ENCODE results near the gene ARID5B. TPM values are rescaled to one million over a fixed set of nuclear protein-coding genes. Genes with fewer than 3 reads are reported as not detected.

Gene ARID5B
- total RNA-seq, 1 experiment from 2014 or later: 168 TPM

DNA sequence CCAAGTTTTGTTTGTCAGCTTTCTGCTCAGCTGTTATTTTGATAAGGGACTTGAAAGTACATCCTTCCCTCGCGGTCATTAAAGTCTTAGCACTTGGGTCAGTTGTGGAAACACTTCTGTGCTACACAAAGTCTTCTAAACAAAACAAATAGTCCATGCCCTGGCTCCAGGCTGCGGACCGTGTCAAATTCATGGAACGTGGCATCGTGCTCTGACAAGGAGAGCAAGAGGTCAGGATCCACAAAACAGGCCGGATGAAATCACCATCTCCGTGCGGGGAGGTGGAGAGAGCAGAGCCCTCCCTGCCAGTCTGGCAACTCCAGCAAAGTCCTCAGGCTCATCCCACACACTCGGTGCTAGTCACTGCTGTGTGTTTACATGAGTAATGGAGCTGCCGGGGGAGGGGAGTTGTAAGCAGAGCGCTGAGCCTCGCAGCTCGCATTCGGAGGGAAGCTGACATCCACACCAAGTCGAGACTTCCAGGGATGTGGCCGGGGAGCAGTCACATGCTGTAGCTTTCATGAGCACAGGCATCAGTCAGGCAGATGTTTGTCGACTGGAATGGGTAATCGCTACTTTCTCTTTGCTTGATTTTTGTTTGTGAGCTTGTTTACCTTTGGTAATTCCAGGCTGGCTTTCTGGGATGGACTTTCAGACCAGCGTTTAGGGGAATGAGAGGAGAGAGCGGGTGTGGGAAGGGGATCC lies 147.6 kb downstream of the ARID5B start:
- peaks cover 80% of the 10 kb centered on the region for H3K4me1 Mint-ChIP-seq (ENCODE audit: low read depth, unreplicated experiment)
- intact Hi-C loops (cut with micrococcal nuclease; ENCODE audit: unreplicated experiment): loop anchor here (1.0 to 10.0 kb wide), 4 partner anchors 11 to 766 kb away; partner anchors contain the start of gene EGR2
- peak; percentile 88 to 91 for DNase-seq

GRCh38 chr10:62049624-62050345 lies 148.3 kb downstream of the ARID5B start:
- POLR2A ChIA-PET: interaction anchor here (0.6 to 2.6 kb wide), 8 partner anchors 9 to 147 kb away, joined by 3 to 21 read pairs (median 4); no protein-coding TSS in a partner anchor
- Mint-ChIP-seq H3K4me3 (ENCODE audit: unreplicated experiment) (peak overlapping the region; percentile 93), H3K27ac (ENCODE audit: unreplicated experiment) (peak overlapping the region; percentile 79), H3K9me3 (ENCODE audit: unreplicated experiment) (no peaks in the 10 kb centered on the region), H3K36me3 (ENCODE audit: insufficient read depth, unreplicated experiment) (peaks cover 97% of the 10 kb centered on the region), H3K4me1 (ENCODE audit: low read depth, unreplicated experiment) (peaks cover 84% of the 10 kb centered on the region), H3K27me3 (ENCODE audit: insufficient read depth, unreplicated experiment) (no peaks in the 10 kb centered on the region)
- no peak for DNase-seq
- peaks cover 16% of the 10 kb centered on the region for H3K36me3 ChIP-seq (ENCODE audit: control insufficient read depth, insufficient read depth, low read length)
- no peaks in the 10 kb centered on the region for H3K27me3 ChIP-seq (replicated peaks; ENCODE audit: control insufficient read depth, insufficient read depth, low read length)
- peak overlapping the region; percentile 36 for H3K4me3 ChIP-seq (ENCODE audit: low read depth, low read length)
- CTCF ChIA-PET: interaction anchor here (0.6 to 3.7 kb wide), 9 partner anchors 9 to 195 kb away, joined by 3 to 35 read pairs (median 4); no protein-coding TSS in a partner anchor
- no peak for TF ChIP-seq CTCF (IDR thresholded peaks at IDR 0.05; ENCODE audit: insufficient read depth in 1 of 2, low read depth in 1 of 2, low read length in 1 of 2, severe bottlenecking in 1 of 2, unreplicated experiment in 1 of 2)
- no peaks in the 10 kb centered on the region for H3K9me3 ChIP-seq
- intact Hi-C loops (cut with micrococcal nuclease; ENCODE audit: unreplicated experiment): loop anchor here (1.0 to 10.0 kb wide), 4 partner anchors 11 to 765 kb away; partner anchors contain the start of gene EGR2
- BruUV-seq (replicated peaks): TSS peak; percentile 49
- peaks cover 77% of the 10 kb centered on the region for H3K4me1 ChIP-seq

More for the DNA sequence above, 147.6 kb downstream of the ARID5B start:
- Mint-ChIP-seq H3K9me3 (ENCODE audit: unreplicated experiment) (no peaks in the 10 kb centered on the region), H3K36me3 (ENCODE audit: insufficient read depth, unreplicated experiment) (peaks cover 97% of the 10 kb centered on the region), H3K4me3 (ENCODE audit: unreplicated experiment) (peak overlapping the region; percentile 93), H3K27ac (ENCODE audit: unreplicated experiment) (peak overlapping the region; percentile 79), H3K27me3 (ENCODE audit: insufficient read depth, unreplicated experiment) (no peaks in the 10 kb centered on the region)
- no peaks in the 10 kb centered on the region for H3K27me3 ChIP-seq (replicated peaks; ENCODE audit: control insufficient read depth, insufficient read depth, low read length)
- POLR2A ChIA-PET: interaction anchor here (0.6 to 2.6 kb wide), 9 partner anchors 9 to 211 kb away, joined by 3 to 21 read pairs (median 4); no protein-coding TSS in a partner anchor
- CTCF ChIA-PET: interaction anchor here (0.7 to 3.7 kb wide), 7 partner anchors 10 to 196 kb away, joined by 3 to 35 read pairs (median 4); no protein-coding TSS in a partner anchor
- TF ChIP-seq CTCF (IDR thresholded peaks at IDR 0.05; ENCODE audit: insufficient read depth in 1 of 2, low read depth in 1 of 2, low read length in 1 of 2, severe bottlenecking in 1 of 2, unreplicated experiment in 1 of 2): no peak
- H3K4me3 ChIP-seq (ENCODE audit: low read depth, low read length): peak overlapping the region; percentile 36
- BruUV-seq (replicated peaks): no TSS peak
- H3K9me3 ChIP-seq: no peaks in the 10 kb centered on the region
- peaks cover 82% of the 10 kb centered on the region for H3K4me1 ChIP-seq
- peaks cover 16% of the 10 kb centered on the region for H3K36me3 ChIP-seq (ENCODE audit: control insufficient read depth, insufficient read depth, low read length)

- Histone ChIP-seq H3K27me3 (replicated peaks; ENCODE audit: control insufficient read depth, insufficient read depth, low read length) (no peaks in the 10 kb centered on the region), H3K9me3 (no peaks in the 10 kb centered on the region), H3K4me3 (ENCODE audit: low read depth, low read length) (peak overlapping the region; percentile 36), H3K36me3 (ENCODE audit: control insufficient read depth, insufficient read depth, low read length) (peaks cover 16% of the 10 kb centered on the region), H3K4me1 (peaks cover 77% of the 10 kb centered on the region)
- Mint-ChIP-seq H3K36me3 (ENCODE audit: insufficient read depth, unreplicated experiment) (peaks cover 97% of the 10 kb centered on the region), H3K27me3 (ENCODE audit: insufficient read depth, unreplicated experiment) (no peaks in the 10 kb centered on the region), H3K4me1 (ENCODE audit: low read depth, unreplicated experiment) (peaks cover 82% of the 10 kb centered on the region), H3K4me3 (ENCODE audit: unreplicated experiment) (peak overlapping the region; percentile 93), H3K27ac (ENCODE audit: unreplicated experiment) (peak overlapping the region; percentile 79), H3K9me3 (ENCODE audit: unreplicated experiment) (no peaks in the 10 kb centered on the region)
- CTCF ChIA-PET: interaction anchor here (0.6 to 3.7 kb wide), 4 partner anchors 9 to 153 kb away, joined by 3 to 35 read pairs (median 4); no protein-coding TSS in a partner anchor
- POLR2A ChIA-PET: interaction anchor here (0.6 to 2.6 kb wide), 3 partner anchors 8 to 116 kb away, joined by 3 to 21 read pairs (median 4); no protein-coding TSS in a partner anchor
- intact Hi-C loops (cut with micrococcal nuclease; ENCODE audit: unreplicated experiment): no loop called here
- no peak for DNase-seq
- BruUV-seq (replicated peaks): TSS peak; percentile 61
- TF ChIP-seq CTCF (IDR thresholded peaks at IDR 0.05; ENCODE audit: insufficient read depth in 1 of 2, low read depth in 1 of 2, low read length in 1 of 2, severe bottlenecking in 1 of 2, unreplicated experiment in 1 of 2): no peak
These were observed 148.9 kb downstream of the ARID5B start for GRCh38 chr10:62050346-62050892.

Measured in Caco-2 (cell line).